ENCODE measurements around the gene MICAL3.

The MICAL3 gene

DNA sequence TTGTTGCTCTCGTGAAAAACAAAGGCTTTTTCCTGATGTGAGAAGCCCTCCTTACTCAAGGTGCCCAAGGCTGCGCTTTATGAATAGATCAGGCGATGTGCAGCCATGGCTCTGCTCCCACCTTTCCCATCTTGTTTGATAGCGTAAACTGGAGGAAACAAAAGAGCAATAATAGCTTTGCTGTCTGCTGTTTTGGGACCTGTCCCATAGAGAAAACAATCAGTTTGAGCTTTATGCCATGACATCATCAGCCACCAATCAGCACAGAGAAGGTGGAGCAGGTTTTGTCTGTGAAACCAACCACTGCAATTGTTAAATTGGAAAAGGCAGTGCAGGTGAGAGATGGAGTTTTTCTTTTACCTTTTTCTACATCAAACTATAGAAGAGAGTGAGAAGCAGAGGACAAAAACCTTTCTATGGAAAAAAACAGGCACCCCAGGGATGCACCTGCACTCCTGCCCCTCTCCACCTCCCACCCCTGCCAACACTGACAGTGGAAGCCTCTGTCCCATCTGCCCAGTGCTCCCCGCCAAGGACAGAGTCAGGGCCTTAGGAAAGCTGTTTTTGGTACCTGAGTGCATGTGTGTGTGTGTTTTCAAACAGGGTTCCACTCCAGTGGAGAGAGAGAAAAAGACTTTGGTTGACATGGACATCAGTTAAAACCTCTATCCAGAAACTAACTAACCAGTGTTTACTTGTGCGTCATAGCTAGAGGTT, 80.7 kb downstream of the MICAL3 start:
- Histone ChIP-seq H3K36me3 (no peaks in the 10 kb centered on the region; the same call in 1 of the 2 replicates), H3K27me3 (no peaks in the 10 kb centered on the region), H3K9me3 (no peaks in the 10 kb centered on the region), H3K4me3 (ENCODE audit: low read depth, low read length) (no peak overlapping the region), H3K4me1 (peaks cover 62% of the 10 kb centered on the region)
- TF ChIP-seq, protein P1, sequence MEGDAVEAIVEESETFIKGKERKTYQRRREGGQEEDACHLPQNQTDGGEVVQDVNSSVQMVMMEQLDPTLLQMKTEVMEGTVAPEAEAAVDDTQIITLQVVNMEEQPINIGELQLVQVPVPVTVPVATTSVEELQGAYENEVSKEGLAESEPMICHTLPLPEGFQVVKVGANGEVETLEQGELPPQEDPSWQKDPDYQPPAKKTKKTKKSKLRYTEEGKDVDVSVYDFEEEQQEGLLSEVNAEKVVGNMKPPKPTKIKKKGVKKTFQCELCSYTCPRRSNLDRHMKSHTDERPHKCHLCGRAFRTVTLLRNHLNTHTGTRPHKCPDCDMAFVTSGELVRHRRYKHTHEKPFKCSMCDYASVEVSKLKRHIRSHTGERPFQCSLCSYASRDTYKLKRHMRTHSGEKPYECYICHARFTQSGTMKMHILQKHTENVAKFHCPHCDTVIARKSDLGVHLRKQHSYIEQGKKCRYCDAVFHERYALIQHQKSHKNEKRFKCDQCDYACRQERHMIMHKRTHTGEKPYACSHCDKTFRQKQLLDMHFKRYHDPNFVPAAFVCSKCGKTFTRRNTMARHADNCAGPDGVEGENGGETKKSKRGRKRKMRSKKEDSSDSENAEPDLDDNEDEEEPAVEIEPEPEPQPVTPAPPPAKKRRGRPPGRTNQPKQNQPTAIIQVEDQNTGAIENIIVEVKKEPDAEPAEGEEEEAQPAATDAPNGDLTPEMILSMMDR (IDR thresholded peaks at IDR 0.05; ENCODE audit: low read depth, low read length), result no peak
- DNase-seq, result no peak

DNA sequence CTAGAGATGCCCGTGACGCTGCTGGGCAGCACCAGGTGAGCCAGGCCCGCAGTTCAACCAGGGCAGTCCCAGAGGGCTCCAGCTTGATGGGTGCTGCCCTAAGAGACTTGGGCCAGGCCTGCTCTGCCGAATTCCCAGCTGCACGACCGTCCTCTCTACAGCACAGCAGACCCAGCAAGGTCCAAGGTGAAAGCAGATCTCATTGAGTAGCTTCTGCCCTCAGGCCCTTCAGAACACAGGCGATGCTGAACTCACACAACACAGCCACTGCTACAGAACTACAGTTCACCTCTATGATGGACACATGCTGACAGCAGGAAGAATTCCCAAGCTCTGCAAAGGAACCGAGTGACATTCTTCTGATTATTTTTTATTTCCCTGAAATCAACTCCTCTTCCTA, 81.6 kb downstream of the MICAL3 start:
- H3K36me3 ChIP-seq, result no peaks in the 10 kb centered on the region; the same call in 1 of the 2 replicates
- no peak for DNase-seq
- no peak overlapping the region for H3K4me3 ChIP-seq (ENCODE audit: low read depth, low read length)
- TF ChIP-seq, protein P1 (IDR thresholded peaks at IDR 0.05; ENCODE audit: low read depth, low read length), result no peak
- no peaks in the 10 kb centered on the region for H3K9me3 ChIP-seq
- H3K27me3 ChIP-seq, result no peaks in the 10 kb centered on the region
- H3K4me1 ChIP-seq, result peaks cover 63% of the 10 kb centered on the region

DNA sequence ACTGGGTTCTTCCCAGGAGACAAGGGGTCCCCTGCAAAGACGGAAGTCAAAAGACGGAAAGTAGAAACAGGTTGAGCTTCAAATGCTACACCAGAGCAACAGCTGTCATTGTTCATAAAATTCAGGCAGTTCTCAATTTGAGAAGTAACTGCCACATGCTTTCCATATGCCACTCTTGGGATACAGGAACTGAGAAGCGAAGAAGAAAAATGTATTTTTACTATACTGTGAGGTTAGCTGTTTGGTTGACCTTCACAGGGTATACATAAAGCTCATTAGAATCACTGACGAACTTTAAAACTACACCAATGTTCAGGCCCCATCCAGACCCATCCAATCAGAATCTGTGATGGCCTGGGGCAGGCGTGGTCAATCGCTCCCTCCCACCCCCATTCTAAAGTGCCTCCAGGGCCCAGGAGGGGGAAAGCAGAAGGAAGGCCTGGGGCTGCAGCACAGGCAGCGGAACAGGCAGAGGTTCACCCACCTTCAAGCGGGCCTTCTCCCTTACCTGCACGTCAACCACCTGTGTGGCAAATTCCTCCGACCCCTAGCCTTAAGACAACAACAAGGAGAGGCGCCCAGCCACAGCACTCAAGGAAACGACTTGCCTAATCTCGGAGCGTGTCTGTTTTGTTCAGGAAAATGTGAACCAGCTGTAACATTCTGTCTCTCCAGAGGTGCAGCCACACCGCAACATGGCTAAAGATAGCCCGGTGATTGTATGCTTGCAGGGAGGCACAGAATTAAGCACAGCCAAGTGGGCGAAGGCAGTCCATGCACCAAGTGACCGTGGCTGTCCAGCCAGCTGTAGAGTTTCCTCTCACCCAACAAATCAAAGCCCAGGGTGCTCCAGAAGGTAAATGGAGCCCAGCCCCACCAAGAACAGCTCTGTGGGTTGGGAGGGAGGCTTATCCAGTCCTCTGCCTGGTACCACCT, 82.6 kb downstream of the MICAL3 start:
- DNase-seq, result no peak
- Histone ChIP-seq H3K4me1 (peaks cover 57% of the 10 kb centered on the region), H3K36me3 (no peaks in the 10 kb centered on the region; the same call in 1 of the 2 replicates), H3K4me3 (ENCODE audit: low read depth, low read length) (no peak overlapping the region), H3K27me3 (no peaks in the 10 kb centered on the region), H3K9me3 (no peaks in the 10 kb centered on the region)
- TF ChIP-seq, protein P1 (IDR thresholded peaks at IDR 0.05; ENCODE audit: low read depth, low read length), result no peak

DNA sequence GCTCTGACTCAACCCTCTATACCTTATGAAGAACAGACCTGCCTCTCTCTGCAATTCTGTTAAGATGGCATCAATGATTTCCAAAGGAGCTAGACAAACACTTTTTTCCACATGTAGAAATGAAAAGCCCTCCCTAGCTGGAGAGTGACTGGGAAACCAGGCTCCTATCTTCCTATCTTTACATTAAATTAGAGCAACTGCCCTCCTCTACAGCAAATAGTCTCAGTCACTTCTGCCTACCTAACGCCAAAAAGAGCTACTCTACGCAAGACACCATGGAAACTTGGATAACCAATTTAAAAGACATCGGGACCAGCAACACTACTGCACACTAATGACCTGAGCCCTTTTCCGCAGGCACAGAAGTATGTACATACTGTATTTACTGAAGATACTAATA, 84.8 kb downstream of the MICAL3 start:
- TF ChIP-seq, protein P1 (IDR thresholded peaks at IDR 0.05; ENCODE audit: low read depth, low read length), result no peak
- H3K27me3 ChIP-seq, result no peaks in the 10 kb centered on the region
- no peaks in the 10 kb centered on the region; the same call in 1 of the 2 replicates for H3K36me3 ChIP-seq
- DNase-seq, result no peak
- H3K4me3 ChIP-seq (ENCODE audit: low read depth, low read length), result no peak overlapping the region
- H3K4me1 ChIP-seq, result peaks cover 40% of the 10 kb centered on the region
- H3K9me3 ChIP-seq, result no peaks in the 10 kb centered on the region

DNA sequence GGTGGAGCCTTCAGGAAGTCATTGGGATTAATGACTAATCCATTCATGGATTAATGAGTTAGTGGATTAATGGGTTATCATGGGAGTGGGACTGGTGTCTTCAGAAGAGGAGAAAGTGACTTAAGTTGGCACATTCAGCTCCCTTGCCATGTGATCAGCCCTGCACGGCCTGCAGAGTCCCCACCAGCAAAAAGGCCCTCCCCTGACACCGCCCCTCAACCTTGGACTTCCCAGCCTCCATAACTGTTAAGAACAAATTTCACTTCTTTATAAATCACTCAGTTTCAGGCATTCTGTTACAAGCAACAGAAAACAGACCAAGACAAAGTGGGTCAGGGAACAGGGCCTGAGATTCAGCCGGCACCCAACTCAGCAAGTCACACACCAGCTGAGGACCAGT, 85.3 kb downstream of the MICAL3 start:
- Histone ChIP-seq H3K9me3 (no peaks in the 10 kb centered on the region), H3K36me3 (no peaks in the 10 kb centered on the region; the same call in 1 of the 2 replicates), H3K4me3 (ENCODE audit: low read depth, low read length) (no peak overlapping the region), H3K27me3 (no peaks in the 10 kb centered on the region), H3K4me1 (peaks cover 35% of the 10 kb centered on the region)
- TF ChIP-seq, protein P1 (IDR thresholded peaks at IDR 0.05; ENCODE audit: low read depth, low read length), result no peak
- DNase-seq, result no peak

All from BE2C (cell line).